HFF-Myc (cell line): Measurements from ENCODE around the gene CNGA3.

Experiments used
- DNase-seq: peaks from one replicate; pipeline ENCODE4 v3.0.0-alpha.2; 2011; ENCODE audit warnings: low read depth; ENCODE audit errors: extremely low read depth
- H3K4me3 ChIP-seq: replicated peaks from 2 replicates; pipeline ENCODE4 v1.5.1; 2011; ENCODE audit warnings: low read depth, mild to moderate bottlenecking, control low read depth, low read length
- CTCF ChIP-seq: IDR thresholded peaks from 2 replicates; pipeline ENCODE4 v1.5.1; 2012; ENCODE audit warnings: mild to moderate bottlenecking, low read depth, low read length, control low read depth; ENCODE audit errors: missing control alignments

CNGA3 gene

GRCh38 chr2:98376301-98376910 lies 30.1 kb downstream of the CNGA3 start:
- DNase-seq: no peak
- H3K4me3 ChIP-seq: no peak overlapping the region
- TF ChIP-seq CTCF: no peak

- H3K4me3 ChIP-seq: no peak overlapping the region
- no peak for TF ChIP-seq CTCF
- no peak for DNase-seq
Observed at GRCh38 chr2:98376996-98377395, 30.7 kb downstream of the CNGA3 start.

- no peak overlapping the region for H3K4me3 ChIP-seq
- DNase-seq: no peak
- no peak for TF ChIP-seq CTCF
Observed at GRCh38 chr2:98377544-98377943, 31.3 kb downstream of the CNGA3 start.

GRCh38 chr2:98378196-98378595 lies 31.9 kb downstream of the CNGA3 start:
- TF ChIP-seq CTCF: no peak
- DNase-seq: no peak

GRCh38 chr2:98378901-98379300 lies 32.6 kb downstream of the CNGA3 start:
- no peak overlapping the region for H3K4me3 ChIP-seq
- no peak for TF ChIP-seq CTCF
- no peak for DNase-seq

More at GRCh38 chr2:98378196-98378595, 31.9 kb downstream of the CNGA3 start:
- H3K4me3 ChIP-seq: no peak overlapping the region

- no peak overlapping the region for H3K4me3 ChIP-seq
- no peak for DNase-seq
- no peak for TF ChIP-seq CTCF
Observed at GRCh38 chr2:98379311-98380202, 33.3 kb downstream of the CNGA3 start.
